MG63 (cell line): Measurements from ENCODE around the gene PKIB. TPM values are rescaled to one million over a fixed set of nuclear protein-coding genes. Genes with fewer than 3 reads are reported as not detected.
"Not testable (repeated sequence)": the region's sequence is repeated elsewhere in the genome, so short reads cannot be mapped to it uniquely, and the experiment has no call there.

ENCODE experiments used
- DNase-seq: peaks from one replicate; pipeline ENCODE4 v3.0.0-alpha.2; 2020
- H3K27me3 ChIP-seq: fragments of 250-450 bp; sonication (Bioruptor Pico); 2 replicates; pipeline ENCODE4 v1.5.1; 2020; ENCODE audit warnings: mild to moderate bottlenecking, moderate library complexity
- H3K36me3 ChIP-seq: fragments of 250-450 bp; sonication (Bioruptor Pico); 2 replicates; pipeline ENCODE4 v1.5.1; 2020; ENCODE audit warnings: mild to moderate bottlenecking, moderate library complexity
- H3K4me3 ChIP-seq: fragments of 250-450 bp; sonication (Bioruptor Pico); 2 replicates; pipeline ENCODE4 v1.5.1; 2020; ENCODE audit warnings: mild to moderate bottlenecking, moderate library complexity
- H3K9me3 ChIP-seq: fragments of 250-450 bp; sonication (Bioruptor Pico); 2 replicates; pipeline ENCODE4 v1.5.1; 2020; ENCODE audit warnings: mild to moderate bottlenecking, moderate library complexity
- total RNA-seq: library from RNA; depleted of rRNA; stranded (reverse); fragments of >200 nt; shearing (Covaris generic); gene quantifications from 2 replicates; pipeline ENCODE4 v1.2.3, GENCODE V29; 2014; ENCODE audit warnings: low replicate concordance; rRNA removed

PKIB gene
- 0.89 TPM in 1 of 2 replicates, not detected in the other for total RNA-seq

GRCh38 chr6:122609881-122610689 lies at the start of gene PKIB:
Gene PKIB, plus strand, starts transcription at chr6:122610405. Its CDS starts 107,390 bp downstream, at chr6:122717795.
- Histone ChIP-seq H3K9me3 (no peaks in the 10 kb centered on the region), H3K27me3 (peaks cover 17% of the 10 kb centered on the region), H3K36me3 (no peaks in the 10 kb centered on the region), H3K4me3 (peak within 1 kb of the TSS; percentile 38)
- DNase-seq: peak; percentile 81

- Histone ChIP-seq H3K4me3 (no peak overlapping the region), H3K36me3 (no peaks in the 10 kb centered on the region), H3K9me3 (no peaks in the 10 kb centered on the region), H3K27me3 (no peaks in the 10 kb centered on the region)
- DNase-seq: no peak
Measured at GRCh38 chr6:122563364-122564052, 46.7 kb upstream of the PKIB start.

- Histone ChIP-seq H3K27me3 (no peaks in the 10 kb centered on the region), H3K4me3 (no peak overlapping the region)
Measured at GRCh38 chr6:122564230-122564629, 46.0 kb upstream of the PKIB start.

GRCh38 chr6:122565708-122566107 lies 44.5 kb upstream of the PKIB start:
- Histone ChIP-seq H3K27me3 (no peaks in the 10 kb centered on the region), H3K4me3 (no peak overlapping the region), H3K9me3 (no peaks in the 10 kb centered on the region), H3K36me3 (no peaks in the 10 kb centered on the region)
- no peak for DNase-seq

More at GRCh38 chr6:122564230-122564629, 46.0 kb upstream of the PKIB start:
- Histone ChIP-seq H3K36me3 (no peaks in the 10 kb centered on the region), H3K9me3 (no peaks in the 10 kb centered on the region)
- DNase-seq: no peak

- no peak for DNase-seq
- no peaks in the 10 kb centered on the region for H3K27me3 ChIP-seq
- H3K36me3 ChIP-seq: no peaks in the 10 kb centered on the region
Measured at GRCh38 chr6:122567034-122567433, 43.2 kb upstream of the PKIB start.

GRCh38 chr6:122568350-122568749 lies 41.9 kb upstream of the PKIB start:
- H3K36me3 ChIP-seq: no peaks in the 10 kb centered on the region
- H3K9me3 ChIP-seq: no peaks in the 10 kb centered on the region
- H3K4me3 ChIP-seq: no peak overlapping the region
- DNase-seq: no peak
- H3K27me3 ChIP-seq: no peaks in the 10 kb centered on the region

More at GRCh38 chr6:122567034-122567433, 43.2 kb upstream of the PKIB start:
- Histone ChIP-seq H3K4me3 (no peak overlapping the region), H3K9me3 (no peaks in the 10 kb centered on the region)

- H3K27me3 ChIP-seq: no peaks in the 10 kb centered on the region
- DNase-seq: no peak
- no peak overlapping the region for H3K4me3 ChIP-seq
- H3K9me3 ChIP-seq: no peaks in the 10 kb centered on the region
- H3K36me3 ChIP-seq: no peaks in the 10 kb centered on the region
Measured at GRCh38 chr6:122568797-122569221, 41.4 kb upstream of the PKIB start.

GRCh38 chr6:122569230-122569771 lies 40.9 kb upstream of the PKIB start:
- H3K4me3 ChIP-seq: no peak overlapping the region
- H3K9me3 ChIP-seq: no peaks in the 10 kb centered on the region
- no peaks in the 10 kb centered on the region for H3K36me3 ChIP-seq
- DNase-seq: no peak
- H3K27me3 ChIP-seq: no peaks in the 10 kb centered on the region

GRCh38 chr6:122571888-122572287 lies 38.3 kb upstream of the PKIB start:
- Histone ChIP-seq H3K36me3 (no peaks in the 10 kb centered on the region), H3K4me3 (no peak overlapping the region), H3K9me3 (no peaks in the 10 kb centered on the region), H3K27me3 (no peaks in the 10 kb centered on the region)
- no peak for DNase-seq

GRCh38 chr6:122576888-122577287 lies 33.3 kb upstream of the PKIB start:
- Histone ChIP-seq H3K36me3 (no peaks in the 10 kb centered on the region), H3K27me3 (no peaks in the 10 kb centered on the region), H3K9me3 (no peaks in the 10 kb centered on the region), H3K4me3 (no peak overlapping the region)
- DNase-seq: no peak

GRCh38 chr6:122578961-122579360 lies 31.2 kb upstream of the PKIB start:
- no peaks in the 10 kb centered on the region for H3K9me3 ChIP-seq
- no peaks in the 10 kb centered on the region for H3K36me3 ChIP-seq
- no peaks in the 10 kb centered on the region for H3K27me3 ChIP-seq
- H3K4me3 ChIP-seq: no peak overlapping the region
- no peak for DNase-seq

- no peak for DNase-seq
Measured at GRCh38 chr6:122580737-122581136, 29.5 kb upstream of the PKIB start.

GRCh38 chr6:122589115-122589514 lies 21.1 kb upstream of the PKIB start:
- Histone ChIP-seq H3K36me3 (no peaks in the 10 kb centered on the region), H3K27me3 (no peaks in the 10 kb centered on the region), H3K4me3 (no peak overlapping the region), H3K9me3 (no peaks in the 10 kb centered on the region)
- DNase-seq: no peak

More at GRCh38 chr6:122580737-122581136, 29.5 kb upstream of the PKIB start:
- Histone ChIP-seq H3K27me3 (no peaks in the 10 kb centered on the region), H3K36me3 (no peaks in the 10 kb centered on the region), H3K4me3 (no peak overlapping the region), H3K9me3 (no peaks in the 10 kb centered on the region)

- H3K9me3 ChIP-seq, H3K36me3 ChIP-seq, H3K4me3 ChIP-seq, H3K27me3 ChIP-seq, DNase-seq: not testable (repeated sequence)
Measured at GRCh38 chr6:122598295-122598694, 11.9 kb upstream of the PKIB start.

GRCh38 chr6:122604676-122605075 lies 5.5 kb upstream of the PKIB start:
- no peaks in the 10 kb centered on the region for H3K9me3 ChIP-seq
- H3K36me3 ChIP-seq: no peaks in the 10 kb centered on the region
- H3K4me3 ChIP-seq: no peak overlapping the region
- no peak for DNase-seq
- no peaks in the 10 kb centered on the region for H3K27me3 ChIP-seq

- no peaks in the 10 kb centered on the region for H3K9me3 ChIP-seq
- H3K36me3 ChIP-seq: no peaks in the 10 kb centered on the region
- DNase-seq: peak; percentile 28
- peak overlapping the region; percentile 38 for H3K4me3 ChIP-seq
- H3K27me3 ChIP-seq: peaks cover 17% of the 10 kb centered on the region
Measured at GRCh38 chr6:122610690-122611455, 668 bp downstream of the PKIB start.

- Histone ChIP-seq H3K36me3 (no peaks in the 10 kb centered on the region), H3K4me3 (no peak overlapping the region), H3K27me3 (peaks cover 17% of the 10 kb centered on the region), H3K9me3 (no peaks in the 10 kb centered on the region)
- no peak for DNase-seq
Measured at GRCh38 chr6:122612838-122613237, 2.6 kb downstream of the PKIB start.
